H9 (cell line): ENCODE results near the gene C17orf107. TPM values are rescaled to one million over a fixed set of nuclear protein-coding genes. Genes with fewer than 3 reads are reported as not detected.

Source experiments
- DNase-seq: peaks from one replicate; pipeline ENCODE4 v3.0.0-alpha.2; 2017
- H2AFZ ChIP-seq: one replicate; pipeline ENCODE4 v1.6.1; 2013; ENCODE audit warnings: mild to moderate bottlenecking, low read length, control low read depth, moderate library complexity
- H2AK5ac ChIP-seq: 2 replicates; pipeline ENCODE4 v1.6.1; 2013; ENCODE audit warnings: low read length, control low read depth, mixed read lengths; ENCODE audit not compliant: insufficient read length
- H2BK120ac ChIP-seq: one replicate; pipeline ENCODE4 v1.6.1; 2013; ENCODE audit warnings: low read depth, mild to moderate bottlenecking, low read length, control low read depth, inconsistent platforms; ENCODE audit not compliant: poor library complexity, severe bottlenecking
- H2BK12ac ChIP-seq: 2 replicates; pipeline ENCODE4 v1.6.1; 2013; ENCODE audit warnings: low read length, control low read depth, mixed read lengths, low read depth; ENCODE audit not compliant: insufficient read length
- H2BK15ac ChIP-seq: 2 replicates; pipeline ENCODE4 v1.6.1; 2013; ENCODE audit warnings: low read depth, low read length, control low read depth
- H2BK20ac ChIP-seq: one replicate; pipeline ENCODE4 v1.6.1; 2013; ENCODE audit warnings: low read depth, mild to moderate bottlenecking, low read length, control low read depth, inconsistent platforms; ENCODE audit not compliant: poor library complexity, severe bottlenecking
- H2BK5ac ChIP-seq: 2 replicates; pipeline ENCODE4 v1.6.1; 2013; ENCODE audit warnings: low read length, control low read depth, mixed read lengths; ENCODE audit not compliant: insufficient read length
- H3K14ac ChIP-seq: 2 replicates; pipeline ENCODE4 v1.6.1; 2013; ENCODE audit warnings: low read length, control low read depth; ENCODE audit not compliant: insufficient read depth
- H3K18ac ChIP-seq: 2 replicates; pipeline ENCODE4 v1.6.1; 2013; ENCODE audit warnings: low read depth, mild to moderate bottlenecking, mixed read lengths, low read length, control low read depth; ENCODE audit not compliant: insufficient read length
- H3K23ac ChIP-seq: 2 replicates; pipeline ENCODE4 v1.6.1; 2013; ENCODE audit warnings: low read length, control low read depth, mixed read lengths, low read depth; ENCODE audit not compliant: insufficient read length
- H3K23me2 ChIP-seq: 2 replicates; pipeline ENCODE4 v1.6.1; 2013; ENCODE audit warnings: low read depth, mild to moderate bottlenecking, mixed read lengths, low read length, control low read depth; ENCODE audit not compliant: insufficient read length, poor library complexity, severe bottlenecking
- H3K27ac ChIP-seq: 2 replicates; pipeline ENCODE4 v1.5.1; 2013; ENCODE audit warnings: low read length, control low read depth, mixed read lengths, low read depth; ENCODE audit not compliant: insufficient read length
- H3K27me3 ChIP-seq: 2 replicates; pipeline ENCODE4 v1.6.1; 2013; ENCODE audit warnings: low read length, control low read depth, inconsistent platforms; ENCODE audit not compliant: insufficient read depth
- H3K4ac ChIP-seq: 2 replicates; pipeline ENCODE4 v1.6.1; 2013; ENCODE audit warnings: low read depth, mild to moderate bottlenecking, control low read depth, inconsistent platforms, low read length, moderate library complexity
- H3K4me1 ChIP-seq: 2 replicates; pipeline ENCODE4 v1.6.1; 2013; ENCODE audit warnings: low read length, control low read depth, inconsistent platforms; ENCODE audit not compliant: insufficient read depth
- H3K4me2 ChIP-seq: 2 replicates; pipeline ENCODE4 v1.6.1; 2013; ENCODE audit warnings: low read length, control low read depth, mixed read lengths; ENCODE audit not compliant: insufficient read length, insufficient read depth
- H3K56ac ChIP-seq: 2 replicates; pipeline ENCODE4 v1.6.1; 2013; ENCODE audit warnings: low read depth, mild to moderate bottlenecking, mixed read lengths, low read length, control low read depth; ENCODE audit not compliant: insufficient read length
- H3K79me1 ChIP-seq: 2 replicates; pipeline ENCODE4 v1.6.1; 2013; ENCODE audit warnings: low read depth, mild to moderate bottlenecking, moderate library complexity, low read length, control low read depth, inconsistent platforms; ENCODE audit not compliant: insufficient read depth, poor library complexity, severe bottlenecking
- H3K79me2 ChIP-seq: 2 replicates; pipeline ENCODE4 v1.6.1; 2013; ENCODE audit warnings: low read length, control low read depth, inconsistent platforms; ENCODE audit not compliant: insufficient read depth
- H3K9ac ChIP-seq: 2 replicates; pipeline ENCODE4 v1.6.1; 2013; ENCODE audit warnings: low read length, control low read depth, mixed read lengths; ENCODE audit not compliant: insufficient read length; ENCODE audit errors: extremely low read depth
- H3K9me3 ChIP-seq: one replicate; pipeline ENCODE4 v1.6.1; 2013; ENCODE audit warnings: low read depth, low read length, inconsistent platforms; ENCODE audit not compliant: control insufficient read depth
- H3T11ph ChIP-seq: one replicate; pipeline ENCODE4 v1.6.1; 2013; ENCODE audit warnings: mild to moderate bottlenecking, low read length, control low read depth, inconsistent platforms
- H4K20me1 ChIP-seq: one replicate; pipeline ENCODE4 v1.6.1; 2013; ENCODE audit not compliant: control insufficient read depth, insufficient read length, insufficient read depth
- H4K5ac ChIP-seq: 2 replicates; pipeline ENCODE4 v1.6.1; 2013; ENCODE audit warnings: low read depth, mild to moderate bottlenecking, mixed read lengths, low read length, control low read depth; ENCODE audit not compliant: insufficient read length
- H4K8ac ChIP-seq: replicated peaks from 2 replicates; pipeline ENCODE4 v1.6.1; 2013; ENCODE audit warnings: low read length, control low read depth, mixed read lengths, low read depth; ENCODE audit not compliant: insufficient read length
- H4K91ac ChIP-seq: 2 replicates; pipeline ENCODE4 v1.6.1; 2013; ENCODE audit warnings: low read depth, mild to moderate bottlenecking, moderate library complexity, mixed read lengths, low read length, control low read depth; ENCODE audit not compliant: insufficient read length
- H3K27ac Mint-ChIP-seq, 3 experiments: 2 replicates in 2 of 3; 3 replicates in 1 of 3; pipeline ENCODE4 v1.8.0; 2020 to 2021; ENCODE audit warnings: mixed read lengths in 3 of 3, mild to moderate bottlenecking in 1 of 3, moderate library complexity in 1 of 3
- H3K27me3 Mint-ChIP-seq: 2 replicates; pipeline ENCODE4 v1.8.0; 2021; ENCODE audit warnings: low read depth, mild to moderate bottlenecking, moderate library complexity, mixed read lengths
- H3K36me3 Mint-ChIP-seq, 3 experiments: 2 replicates in 2 of 3; 3 replicates in 1 of 3; pipeline ENCODE4 v1.8.0; 2020 to 2021; ENCODE audit warnings: low read depth in 3 of 3, mixed read lengths in 3 of 3; ENCODE audit not compliant: insufficient read depth in 1 of 3
- H3K4me1 Mint-ChIP-seq, 2 experiments: 2 replicates each; pipeline ENCODE4 v1.8.0; 2020; ENCODE audit warnings: mixed read lengths in 2 of 2
- H3K4me3 Mint-ChIP-seq, 2 experiments: 2 replicates in 1 of 2; 3 replicates in 1 of 2; pipeline ENCODE4 v1.8.0; 2020 to 2021; ENCODE audit warnings: mild to moderate bottlenecking in 2 of 2, mixed read lengths in 2 of 2, moderate library complexity in 1 of 2
- H3K9me3 Mint-ChIP-seq, 2 experiments: 2 replicates in 1 of 2; 3 replicates in 1 of 2; pipeline ENCODE4 v1.8.0; 2020; ENCODE audit warnings: mild to moderate bottlenecking in 2 of 2, mixed read lengths in 2 of 2, moderate library complexity in 1 of 2
- WGBS: extraction: QIAGEN DNeasy Blood & Tissue Kit; methylation state at CpG from one replicate; pipeline ENCODE4 v1.1.7; 2013; ENCODE audit warnings: missing lambda C conversion rate, low lambda C conversion rate, mixed read lengths; ENCODE audit not compliant: insufficient read length; ENCODE audit errors: extremely low coverage; 5-methylcytosine and 5-hydroxymethylcytosine counted together
- total RNA-seq: library from RNA; stranded (reverse); gene quantifications from 2 replicates; pipeline ENCODE4 v1.2.1, GENCODE V29; 2021
- TF ChIP-seq, protein P1 (sequence below): fragments of 200-600 bp; sonication (generic); conservative IDR thresholded peaks from 3 replicates; pipeline ENCODE4 v1.8.0; 2021; ENCODE audit warnings: antibody characterized with exemption, mild to moderate bottlenecking

C17orf107 gene
- total RNA-seq, 1 experiment from 2014 or later, result 4.4 TPM

DNA sequence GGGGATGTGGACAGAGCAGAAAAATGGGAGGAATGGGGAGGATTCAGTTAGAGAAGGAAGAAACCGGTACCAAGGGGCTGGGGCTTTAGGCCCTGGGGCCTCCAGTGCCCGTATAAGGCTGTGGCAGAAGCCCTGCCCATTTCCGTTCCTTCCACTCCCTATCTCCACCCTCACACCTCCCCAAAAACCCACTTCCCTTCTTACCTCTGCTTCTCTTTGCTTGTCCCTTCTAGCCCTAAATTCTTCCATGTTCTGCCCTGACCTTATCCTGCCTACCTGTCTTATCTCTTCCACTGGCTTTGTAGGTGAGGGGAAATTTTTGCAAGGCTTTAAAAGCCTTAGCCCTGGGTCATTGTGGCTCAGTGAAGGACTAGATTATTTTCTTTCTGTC, 44.8 kb downstream of the C17orf107 start:
- Histone ChIP-seq H3K4me1 (no peaks in the 10 kb centered on the region), H3K27ac (peak overlapping the region; percentile 5), H3K27me3 (no peaks in the 10 kb centered on the region), H4K8ac (no peak overlapping the region), H3K4me2 (no peak overlapping the region), H2AFZ (no peak overlapping the region), H3T11ph (no peak overlapping the region), H4K91ac (no peak overlapping the region), H3K9me3 (no peaks in the 10 kb centered on the region), H4K5ac (no peak overlapping the region), H3K79me1 (peaks cover 4% of the 10 kb centered on the region), H2BK5ac (no peak overlapping the region), H3K9ac (no peak overlapping the region), H4K20me1 (peaks cover 2% of the 10 kb centered on the region), H3K23ac (no peak overlapping the region), H3K23me2 (peaks cover 20% of the 10 kb centered on the region), H2AK5ac (no peak overlapping the region), H3K18ac (no peak overlapping the region), H2BK15ac (no peak overlapping the region), H3K79me2 (peaks cover 15% of the 10 kb centered on the region; the same call in 1 of the 2 replicates), H3K56ac (no peak overlapping the region), H3K14ac (no peak overlapping the region), H2BK120ac (no peak overlapping the region), H2BK12ac (no peak overlapping the region), H3K4ac (no peak overlapping the region), H2BK20ac (no peak overlapping the region)
- peaks cover 32 to 69% (median 53%) of the 10 kb centered on the region in 3 experiments for H3K36me3 Mint-ChIP-seq
- no CpG with 5 or more reads among the region's 3 CpGs for WGBS
- H3K9me3 Mint-ChIP-seq, result peaks cover 0 to 2% of the 10 kb centered on the region in 2 experiments; a peak in 2 of 5 replicates
- peaks cover 30 to 35% of the 10 kb centered on the region in 2 experiments for H3K4me1 Mint-ChIP-seq
- TF ChIP-seq, protein P1, sequence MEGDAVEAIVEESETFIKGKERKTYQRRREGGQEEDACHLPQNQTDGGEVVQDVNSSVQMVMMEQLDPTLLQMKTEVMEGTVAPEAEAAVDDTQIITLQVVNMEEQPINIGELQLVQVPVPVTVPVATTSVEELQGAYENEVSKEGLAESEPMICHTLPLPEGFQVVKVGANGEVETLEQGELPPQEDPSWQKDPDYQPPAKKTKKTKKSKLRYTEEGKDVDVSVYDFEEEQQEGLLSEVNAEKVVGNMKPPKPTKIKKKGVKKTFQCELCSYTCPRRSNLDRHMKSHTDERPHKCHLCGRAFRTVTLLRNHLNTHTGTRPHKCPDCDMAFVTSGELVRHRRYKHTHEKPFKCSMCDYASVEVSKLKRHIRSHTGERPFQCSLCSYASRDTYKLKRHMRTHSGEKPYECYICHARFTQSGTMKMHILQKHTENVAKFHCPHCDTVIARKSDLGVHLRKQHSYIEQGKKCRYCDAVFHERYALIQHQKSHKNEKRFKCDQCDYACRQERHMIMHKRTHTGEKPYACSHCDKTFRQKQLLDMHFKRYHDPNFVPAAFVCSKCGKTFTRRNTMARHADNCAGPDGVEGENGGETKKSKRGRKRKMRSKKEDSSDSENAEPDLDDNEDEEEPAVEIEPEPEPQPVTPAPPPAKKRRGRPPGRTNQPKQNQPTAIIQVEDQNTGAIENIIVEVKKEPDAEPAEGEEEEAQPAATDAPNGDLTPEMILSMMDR, result no peak
- H3K4me3 Mint-ChIP-seq, result peak overlapping the region in 1 of 2 experiments; percentile 44; a peak in 2 of 5 replicates
- peaks cover 6% of the 10 kb centered on the region for H3K27me3 Mint-ChIP-seq
- peak; percentile 42 for DNase-seq
- peak overlapping the region; percentile 83 to 92 (median 91); a peak in 5 of 7 replicates for H3K27ac Mint-ChIP-seq
